Immature natural killer cell (primary cell): ENCODE measurements around the gene TNS1. TPM values are rescaled to one million over a fixed set of nuclear protein-coding genes. Genes with fewer than 3 reads are reported as not detected.

Experiments used
- DNase-seq, 3 donors: peaks; one replicate each; pipeline ENCODE4 v3.0.0; 2022; ENCODE audit warnings: mixed read lengths in 1 of 3
- H3K27ac Mint-ChIP-seq, 6 donors: one replicate each; pipeline ENCODE4 v1.8.0; 2020; ENCODE audit warnings: mixed read lengths in 6 of 6, mild to moderate bottlenecking in 5 of 6, inconsistent platforms in 4 of 6, moderate library complexity in 3 of 6
- H3K27me3 Mint-ChIP-seq, 3 donors: one replicate each; pipeline ENCODE4 v1.8.0; 2020 to 2021; ENCODE audit warnings: low read depth in 3 of 3, mild to moderate bottlenecking in 3 of 3, mixed read lengths in 3 of 3, moderate library complexity in 3 of 3, inconsistent platforms in 1 of 3
- H3K36me3 Mint-ChIP-seq, 3 donors: one replicate each; pipeline ENCODE4 v1.8.0; 2020; ENCODE audit warnings: mixed read lengths in 3 of 3, inconsistent platforms in 2 of 3, mild to moderate bottlenecking in 2 of 3
- H3K4me1 Mint-ChIP-seq, 2 donors: one replicate each; pipeline ENCODE4 v1.8.0; 2020; ENCODE audit warnings: inconsistent platforms in 2 of 2, mild to moderate bottlenecking in 2 of 2, mixed read lengths in 2 of 2, moderate library complexity in 1 of 2
- H3K4me3 Mint-ChIP-seq, 5 donors: one replicate each; pipeline ENCODE4 v1.8.0; 2020; ENCODE audit warnings: mild to moderate bottlenecking in 5 of 5, mixed read lengths in 5 of 5, inconsistent platforms in 3 of 5, moderate library complexity in 3 of 5
- H3K9me3 Mint-ChIP-seq, 6 donors: one replicate each; pipeline ENCODE4 v1.8.0; 2020; ENCODE audit warnings: mild to moderate bottlenecking in 6 of 6, mixed read lengths in 6 of 6, inconsistent platforms in 4 of 6, moderate library complexity in 3 of 6
- polyA plus RNA-seq, 3 donors: library from polyadenylated mRNA; unstranded; fragments of 300-500 nt; fragmentation: Illumina TruSeq; gene quantifications; one replicate each; pipeline ENCODE4 v1.2.3, GENCODE V29; 2021

TNS1 gene
- polyA plus RNA-seq, 3 donors from 2014 or later: 0.40 TPM; not detected in 2

GRCh38 chr2:217954051-217954450 lies 48.7 kb downstream of the TNS1 start:
- no peak overlapping the region for H3K4me3 Mint-ChIP-seq
- no peaks in the 10 kb centered on the region for H3K36me3 Mint-ChIP-seq
- no peak for DNase-seq
- H3K9me3 Mint-ChIP-seq: no peaks in the 10 kb centered on the region
- H3K4me1 Mint-ChIP-seq: no peaks in the 10 kb centered on the region
- peaks cover 0 to 6% (median 2%) of the 10 kb centered on the region in 3 donors for H3K27me3 Mint-ChIP-seq
- no peak overlapping the region for H3K27ac Mint-ChIP-seq

GRCh38 chr2:217953531-217953932 lies 49.3 kb downstream of the TNS1 start:
- no peak overlapping the region for H3K27ac Mint-ChIP-seq
- H3K4me1 Mint-ChIP-seq: no peaks in the 10 kb centered on the region
- H3K4me3 Mint-ChIP-seq: no peak overlapping the region
- H3K9me3 Mint-ChIP-seq: no peaks in the 10 kb centered on the region
- DNase-seq: no peak
- peaks cover 0 to 6% (median 2%) of the 10 kb centered on the region in 3 donors for H3K27me3 Mint-ChIP-seq
- no peaks in the 10 kb centered on the region for H3K36me3 Mint-ChIP-seq

- DNase-seq: no peak
These were observed 49.7 kb downstream of the TNS1 start for GRCh38 chr2:217953011-217953481.

GRCh38 chr2:217952409-217952808 lies 50.4 kb downstream of the TNS1 start:
- Mint-ChIP-seq H3K27me3 (peaks cover 0 to 6% (median 2%) of the 10 kb centered on the region in 3 donors), H3K4me1 (no peaks in the 10 kb centered on the region), H3K9me3 (no peaks in the 10 kb centered on the region), H3K4me3 (no peak overlapping the region), H3K36me3 (no peaks in the 10 kb centered on the region), H3K27ac (no peak overlapping the region)
- DNase-seq: no peak

More at GRCh38 chr2:217953011-217953481, 49.7 kb downstream of the TNS1 start:
- Mint-ChIP-seq H3K4me3 (no peak overlapping the region), H3K27ac (no peak overlapping the region), H3K9me3 (no peaks in the 10 kb centered on the region), H3K27me3 (peaks cover 0 to 6% (median 2%) of the 10 kb centered on the region in 3 donors), H3K36me3 (no peaks in the 10 kb centered on the region), H3K4me1 (no peaks in the 10 kb centered on the region)

GRCh38 chr2:217951521-217952247 lies 51.1 kb downstream of the TNS1 start:
- H3K36me3 Mint-ChIP-seq: no peaks in the 10 kb centered on the region
- no peaks in the 10 kb centered on the region for H3K9me3 Mint-ChIP-seq
- DNase-seq: no peak
- H3K27me3 Mint-ChIP-seq: peaks cover 0 to 7% (median 2%) of the 10 kb centered on the region in 3 donors
- H3K27ac Mint-ChIP-seq: no peak overlapping the region
- no peaks in the 10 kb centered on the region for H3K4me1 Mint-ChIP-seq
- H3K4me3 Mint-ChIP-seq: no peak overlapping the region

- DNase-seq: no peak
- no peaks in the 10 kb centered on the region for H3K9me3 Mint-ChIP-seq
- H3K36me3 Mint-ChIP-seq: no peaks in the 10 kb centered on the region
- H3K27me3 Mint-ChIP-seq: peaks cover 0 to 4% (median 2%) of the 10 kb centered on the region in 3 donors
- no peaks in the 10 kb centered on the region for H3K4me1 Mint-ChIP-seq
- H3K27ac Mint-ChIP-seq: no peak overlapping the region
- no peak overlapping the region for H3K4me3 Mint-ChIP-seq
These were observed 51.7 kb downstream of the TNS1 start for GRCh38 chr2:217951091-217951490.

- DNase-seq: no peak
These were observed 52.4 kb downstream of the TNS1 start for GRCh38 chr2:217950401-217950871.

GRCh38 chr2:217949447-217949846 lies 53.3 kb downstream of the TNS1 start:
- no peaks in the 10 kb centered on the region for H3K9me3 Mint-ChIP-seq
- no peaks in the 10 kb centered on the region for H3K4me1 Mint-ChIP-seq
- no peak overlapping the region for H3K27ac Mint-ChIP-seq
- peaks cover 0 to 1% (median 0%) of the 10 kb centered on the region in 3 donors for H3K27me3 Mint-ChIP-seq
- no peak for DNase-seq
- no peaks in the 10 kb centered on the region for H3K36me3 Mint-ChIP-seq
- H3K4me3 Mint-ChIP-seq: no peak overlapping the region

More at GRCh38 chr2:217950401-217950871, 52.4 kb downstream of the TNS1 start:
- Mint-ChIP-seq H3K27me3 (peaks cover 0 to 2% (median 2%) of the 10 kb centered on the region in 3 donors), H3K9me3 (no peaks in the 10 kb centered on the region), H3K36me3 (no peaks in the 10 kb centered on the region), H3K27ac (no peak overlapping the region), H3K4me1 (no peaks in the 10 kb centered on the region), H3K4me3 (no peak overlapping the region)

- Mint-ChIP-seq H3K27ac (no peak overlapping the region), H3K27me3 (peaks cover 0 to 3% (median 1%) of the 10 kb centered on the region in 3 donors), H3K36me3 (no peaks in the 10 kb centered on the region), H3K9me3 (no peaks in the 10 kb centered on the region), H3K4me3 (no peak overlapping the region), H3K4me1 (no peaks in the 10 kb centered on the region)
- DNase-seq: no peak
These were observed 53.9 kb downstream of the TNS1 start for GRCh38 chr2:217948897-217949296.

- Mint-ChIP-seq H3K4me3 (no peak overlapping the region), H3K4me1 (peaks cover 0 to 2% of the 10 kb centered on the region in 2 donors), H3K27me3 (peaks cover 3 to 6% (median 3%) of the 10 kb centered on the region in 3 donors), H3K27ac (no peak overlapping the region), H3K36me3 (no peaks in the 10 kb centered on the region), H3K9me3 (no peaks in the 10 kb centered on the region)
- no peak for DNase-seq
These were observed 54.4 kb downstream of the TNS1 start for GRCh38 chr2:217948351-217948791.

- Mint-ChIP-seq H3K27ac (no peak overlapping the region), H3K4me1 (peaks cover 0 to 2% of the 10 kb centered on the region in 2 donors), H3K36me3 (no peaks in the 10 kb centered on the region), H3K27me3 (peaks cover 3 to 8% (median 3%) of the 10 kb centered on the region in 3 donors), H3K9me3 (no peaks in the 10 kb centered on the region), H3K4me3 (no peak overlapping the region)
- no peak for DNase-seq
These were observed 55.1 kb downstream of the TNS1 start for GRCh38 chr2:217947383-217948350.

- Mint-ChIP-seq H3K4me3 (no peak overlapping the region), H3K36me3 (no peaks in the 10 kb centered on the region), H3K4me1 (peaks cover 0 to 2% of the 10 kb centered on the region in 2 donors), H3K27me3 (peaks cover 3 to 10% (median 7%) of the 10 kb centered on the region in 3 donors), H3K9me3 (no peaks in the 10 kb centered on the region), H3K27ac (no peak overlapping the region)
- DNase-seq: no peak
These were observed 56.7 kb downstream of the TNS1 start for GRCh38 chr2:217946051-217946450.

- Mint-ChIP-seq H3K4me3 (no peak overlapping the region), H3K4me1 (peaks cover 0 to 2% of the 10 kb centered on the region in 2 donors), H3K9me3 (no peaks in the 10 kb centered on the region), H3K27me3 (peaks cover 3 to 10% (median 7%) of the 10 kb centered on the region in 3 donors), H3K27ac (no peak overlapping the region), H3K36me3 (no peaks in the 10 kb centered on the region)
- no peak for DNase-seq
These were observed 57.3 kb downstream of the TNS1 start for GRCh38 chr2:217945530-217945929.

- Mint-ChIP-seq H3K9me3 (no peaks in the 10 kb centered on the region), H3K4me1 (peaks cover 0 to 2% of the 10 kb centered on the region in 2 donors), H3K27ac (no peak overlapping the region), H3K4me3 (no peak overlapping the region), H3K36me3 (no peaks in the 10 kb centered on the region), H3K27me3 (peaks cover 3 to 12% (median 10%) of the 10 kb centered on the region in 3 donors)
- DNase-seq: no peak
These were observed 57.9 kb downstream of the TNS1 start for GRCh38 chr2:217944923-217945322.
